H9 (cell line): ENCODE results near the gene DNAJC7. TPM values are rescaled to one million over a fixed set of nuclear protein-coding genes. Genes with fewer than 3 reads are reported as not detected.

Source experiments
- DNase-seq: peaks from one replicate; pipeline ENCODE4 v3.0.0-alpha.2; 2017
- H2AFZ ChIP-seq: one replicate; pipeline ENCODE4 v1.6.1; 2013; ENCODE audit warnings: mild to moderate bottlenecking, low read length, control low read depth, moderate library complexity
- H2AK5ac ChIP-seq: 2 replicates; pipeline ENCODE4 v1.6.1; 2013; ENCODE audit warnings: low read length, control low read depth, mixed read lengths; ENCODE audit not compliant: insufficient read length
- H2BK120ac ChIP-seq: one replicate; pipeline ENCODE4 v1.6.1; 2013; ENCODE audit warnings: low read depth, mild to moderate bottlenecking, low read length, control low read depth, inconsistent platforms; ENCODE audit not compliant: poor library complexity, severe bottlenecking
- H2BK12ac ChIP-seq: 2 replicates; pipeline ENCODE4 v1.6.1; 2013; ENCODE audit warnings: low read length, control low read depth, mixed read lengths, low read depth; ENCODE audit not compliant: insufficient read length
- H2BK15ac ChIP-seq: 2 replicates; pipeline ENCODE4 v1.6.1; 2013; ENCODE audit warnings: low read depth, low read length, control low read depth
- H2BK20ac ChIP-seq: one replicate; pipeline ENCODE4 v1.6.1; 2013; ENCODE audit warnings: low read depth, mild to moderate bottlenecking, low read length, control low read depth, inconsistent platforms; ENCODE audit not compliant: poor library complexity, severe bottlenecking
- H2BK5ac ChIP-seq: 2 replicates; pipeline ENCODE4 v1.6.1; 2013; ENCODE audit warnings: low read length, control low read depth, mixed read lengths; ENCODE audit not compliant: insufficient read length
- H3K14ac ChIP-seq: 2 replicates; pipeline ENCODE4 v1.6.1; 2013; ENCODE audit warnings: low read length, control low read depth; ENCODE audit not compliant: insufficient read depth
- H3K18ac ChIP-seq: 2 replicates; pipeline ENCODE4 v1.6.1; 2013; ENCODE audit warnings: low read depth, mild to moderate bottlenecking, mixed read lengths, low read length, control low read depth; ENCODE audit not compliant: insufficient read length
- H3K23ac ChIP-seq: 2 replicates; pipeline ENCODE4 v1.6.1; 2013; ENCODE audit warnings: low read length, control low read depth, mixed read lengths, low read depth; ENCODE audit not compliant: insufficient read length
- H3K23me2 ChIP-seq: 2 replicates; pipeline ENCODE4 v1.6.1; 2013; ENCODE audit warnings: low read depth, mild to moderate bottlenecking, mixed read lengths, low read length, control low read depth; ENCODE audit not compliant: insufficient read length, poor library complexity, severe bottlenecking
- H3K27ac ChIP-seq: 2 replicates; pipeline ENCODE4 v1.5.1; 2013; ENCODE audit warnings: low read length, control low read depth, mixed read lengths, low read depth; ENCODE audit not compliant: insufficient read length
- H3K27me3 ChIP-seq: 2 replicates; pipeline ENCODE4 v1.6.1; 2013; ENCODE audit warnings: low read length, control low read depth, inconsistent platforms; ENCODE audit not compliant: insufficient read depth
- H3K4ac ChIP-seq: 2 replicates; pipeline ENCODE4 v1.6.1; 2013; ENCODE audit warnings: low read depth, mild to moderate bottlenecking, control low read depth, inconsistent platforms, low read length, moderate library complexity
- H3K4me1 ChIP-seq: 2 replicates; pipeline ENCODE4 v1.6.1; 2013; ENCODE audit warnings: low read length, control low read depth, inconsistent platforms; ENCODE audit not compliant: insufficient read depth
- H3K4me2 ChIP-seq: 2 replicates; pipeline ENCODE4 v1.6.1; 2013; ENCODE audit warnings: low read length, control low read depth, mixed read lengths; ENCODE audit not compliant: insufficient read length, insufficient read depth
- H3K56ac ChIP-seq: 2 replicates; pipeline ENCODE4 v1.6.1; 2013; ENCODE audit warnings: low read depth, mild to moderate bottlenecking, mixed read lengths, low read length, control low read depth; ENCODE audit not compliant: insufficient read length
- H3K79me1 ChIP-seq: 2 replicates; pipeline ENCODE4 v1.6.1; 2013; ENCODE audit warnings: low read depth, mild to moderate bottlenecking, moderate library complexity, low read length, control low read depth, inconsistent platforms; ENCODE audit not compliant: insufficient read depth, poor library complexity, severe bottlenecking
- H3K79me2 ChIP-seq: 2 replicates; pipeline ENCODE4 v1.6.1; 2013; ENCODE audit warnings: low read length, control low read depth, inconsistent platforms; ENCODE audit not compliant: insufficient read depth
- H3K9ac ChIP-seq: 2 replicates; pipeline ENCODE4 v1.6.1; 2013; ENCODE audit warnings: low read length, control low read depth, mixed read lengths; ENCODE audit not compliant: insufficient read length; ENCODE audit errors: extremely low read depth
- H3K9me3 ChIP-seq: one replicate; pipeline ENCODE4 v1.6.1; 2013; ENCODE audit warnings: low read depth, low read length, inconsistent platforms; ENCODE audit not compliant: control insufficient read depth
- H3T11ph ChIP-seq: one replicate; pipeline ENCODE4 v1.6.1; 2013; ENCODE audit warnings: mild to moderate bottlenecking, low read length, control low read depth, inconsistent platforms
- H4K20me1 ChIP-seq: one replicate; pipeline ENCODE4 v1.6.1; 2013; ENCODE audit not compliant: control insufficient read depth, insufficient read length, insufficient read depth
- H4K5ac ChIP-seq: 2 replicates; pipeline ENCODE4 v1.6.1; 2013; ENCODE audit warnings: low read depth, mild to moderate bottlenecking, mixed read lengths, low read length, control low read depth; ENCODE audit not compliant: insufficient read length
- H4K8ac ChIP-seq: replicated peaks from 2 replicates; pipeline ENCODE4 v1.6.1; 2013; ENCODE audit warnings: low read length, control low read depth, mixed read lengths, low read depth; ENCODE audit not compliant: insufficient read length
- H4K91ac ChIP-seq: 2 replicates; pipeline ENCODE4 v1.6.1; 2013; ENCODE audit warnings: low read depth, mild to moderate bottlenecking, moderate library complexity, mixed read lengths, low read length, control low read depth; ENCODE audit not compliant: insufficient read length
- H3K27ac Mint-ChIP-seq, 3 experiments: 2 replicates in 2 of 3; 3 replicates in 1 of 3; pipeline ENCODE4 v1.8.0; 2020 to 2021; ENCODE audit warnings: mixed read lengths in 3 of 3, mild to moderate bottlenecking in 1 of 3, moderate library complexity in 1 of 3
- H3K27me3 Mint-ChIP-seq: 2 replicates; pipeline ENCODE4 v1.8.0; 2021; ENCODE audit warnings: low read depth, mild to moderate bottlenecking, moderate library complexity, mixed read lengths
- H3K36me3 Mint-ChIP-seq, 3 experiments: 2 replicates in 2 of 3; 3 replicates in 1 of 3; pipeline ENCODE4 v1.8.0; 2020 to 2021; ENCODE audit warnings: low read depth in 3 of 3, mixed read lengths in 3 of 3; ENCODE audit not compliant: insufficient read depth in 1 of 3
- H3K4me1 Mint-ChIP-seq, 2 experiments: 2 replicates each; pipeline ENCODE4 v1.8.0; 2020; ENCODE audit warnings: mixed read lengths in 2 of 2
- H3K4me3 Mint-ChIP-seq, 2 experiments: 2 replicates in 1 of 2; 3 replicates in 1 of 2; pipeline ENCODE4 v1.8.0; 2020 to 2021; ENCODE audit warnings: mild to moderate bottlenecking in 2 of 2, mixed read lengths in 2 of 2, moderate library complexity in 1 of 2
- H3K9me3 Mint-ChIP-seq, 2 experiments: 2 replicates in 1 of 2; 3 replicates in 1 of 2; pipeline ENCODE4 v1.8.0; 2020; ENCODE audit warnings: mild to moderate bottlenecking in 2 of 2, mixed read lengths in 2 of 2, moderate library complexity in 1 of 2
- CTCF ChIP-seq: fragments of 200-600 bp; sonication (generic); conservative IDR thresholded peaks from 3 replicates; pipeline ENCODE4 v1.8.0; 2021; ENCODE audit warnings: antibody characterized with exemption, mild to moderate bottlenecking
- WGBS: extraction: QIAGEN DNeasy Blood & Tissue Kit; methylation state at CpG from one replicate; pipeline ENCODE4 v1.1.7; 2013; ENCODE audit warnings: missing lambda C conversion rate, low lambda C conversion rate, mixed read lengths; ENCODE audit not compliant: insufficient read length; ENCODE audit errors: extremely low coverage; 5-methylcytosine and 5-hydroxymethylcytosine counted together
- total RNA-seq: library from RNA; stranded (reverse); gene quantifications from 2 replicates; pipeline ENCODE4 v1.2.1, GENCODE V29; 2021

The DNAJC7 gene
- total RNA-seq, 1 experiment from 2014 or later, result 141 TPM

- H3K18ac ChIP-seq, result no peak overlapping the region
- H3K27ac Mint-ChIP-seq, result no peak overlapping the region
- no peak overlapping the region for H4K8ac ChIP-seq
- H3K9ac ChIP-seq, result no peak overlapping the region
- H3K79me1 ChIP-seq, result no peaks in the 10 kb centered on the region
- no peak overlapping the region for H3T11ph ChIP-seq
- H2BK5ac ChIP-seq, result no peak overlapping the region
- H3K27me3 ChIP-seq, result no peaks in the 10 kb centered on the region
- no peak overlapping the region for H4K91ac ChIP-seq
- H3K9me3 ChIP-seq, result no peaks in the 10 kb centered on the region
- no peak overlapping the region for H3K4ac ChIP-seq
- H2BK20ac ChIP-seq, result no peak overlapping the region
- H2AK5ac ChIP-seq, result no peak overlapping the region
- H3K23ac ChIP-seq, result no peak overlapping the region
- H3K23me2 ChIP-seq, result peaks cover 12% of the 10 kb centered on the region
- no peak overlapping the region for H3K27ac ChIP-seq
- no peaks in the 10 kb centered on the region; the same call in 1 of the 2 replicates for H3K4me1 ChIP-seq
- H3K14ac ChIP-seq, result no peak overlapping the region
- WGBS, result no CpG with 5 or more reads among the region's 9 CpGs
- peaks cover 39 to 42% of the 10 kb centered on the region in 2 experiments for H3K4me1 Mint-ChIP-seq
- H4K20me1 ChIP-seq, result no peaks in the 10 kb centered on the region
- peaks cover 3% of the 10 kb centered on the region in 3 experiments; a peak in 5 of 7 replicates for H3K36me3 Mint-ChIP-seq
- peaks cover 4% of the 10 kb centered on the region; the same call in 1 of the 2 replicates for H3K27me3 Mint-ChIP-seq
- H2BK15ac ChIP-seq, result no peak overlapping the region
- no peaks in the 10 kb centered on the region for H3K79me2 ChIP-seq
- DNase-seq, result peak; percentile 92
- H3K56ac ChIP-seq, result no peak overlapping the region
- no peak overlapping the region for H3K4me3 Mint-ChIP-seq
- peak; percentile 94 for TF ChIP-seq CTCF
- no peak overlapping the region for H2BK120ac ChIP-seq
- H3K4me2 ChIP-seq, result no peak overlapping the region
- no peak overlapping the region for H4K5ac ChIP-seq
- H2AFZ ChIP-seq, result no peak overlapping the region
- H2BK12ac ChIP-seq, result no peak overlapping the region
- H3K9me3 Mint-ChIP-seq, result no peaks in the 10 kb centered on the region
Observed at GRCh38 chr17:41962768-41963434, 54.3 kb downstream of the DNAJC7 start.
